Endothelial cell of umbilical vein (primary cell): ENCODE data around the gene PRKAG1. TPM values are rescaled to one million over a fixed set of nuclear protein-coding genes. Genes with fewer than 3 reads are reported as not detected.

Experiments
- BruUV-seq: library from RNA; stranded (reverse); fragments of 400-500 nt; replicated peaks from 2 replicates; lab custom pipeline; 2021; lab: Mats Ljungman, UMichigan
- CTCF ChIA-PET: fragments of 300-600, 350-600 bp; sonication (Branson Sonifier 250); formaldehyde crosslinking; loops from one replicate; lab custom pipeline; 2021; ENCODE audit warnings: antibody characterized with exemption, inconsistent platforms; lab: Charles Lee
- POLR2A ChIA-PET: fragments of 300-600, 350-600 bp; sonication (Branson Sonifier 250); formaldehyde crosslinking; loops from one replicate; lab custom pipeline; 2021; ENCODE audit warnings: antibody characterized with exemption, inconsistent platforms; lab: Charles Lee
- DNase-seq: peaks from one replicate; pipeline ENCODE4 v3.0.0-alpha.2; 2011; ENCODE audit warnings: low read depth, low spot score
- FAIRE-seq: peaks from 2 replicates; lab custom pipeline; 2011; peaks lifted over from hg19 to GRCh38; lab: Jason Lieb, UNC
- H2AFZ ChIP-seq: 2 replicates; pipeline ENCODE4 v1.6.0; 2012; ENCODE audit warnings: low read depth, low read length, control low read depth, inconsistent platforms
- H3K27ac ChIP-seq: 2 replicates; pipeline ENCODE4 v1.5.1; 2011; ENCODE audit warnings: low read depth, mild to moderate bottlenecking, control low read depth, low read length, moderate library complexity; ENCODE audit not compliant: insufficient read depth
- H3K27me3 ChIP-seq, 2 experiments: 2 replicates each; pipeline versions ENCODE4 v1.6.0 to v1.6.1; 2011; ENCODE audit warnings: low read length in 2 of 2, mixed read lengths in 1 of 2; ENCODE audit not compliant: control insufficient read depth in 2 of 2, insufficient read depth in 2 of 2
- H3K36me3 ChIP-seq, 2 experiments: 2 replicates in 1 of 2; 3 replicates in 1 of 2; pipeline ENCODE4 v1.5.1; 2011; ENCODE audit warnings: low read length in 2 of 2, mild to moderate bottlenecking in 1 of 2, moderate library complexity in 1 of 2; ENCODE audit not compliant: control insufficient read depth in 2 of 2, insufficient read depth in 2 of 2; ENCODE audit errors: extremely low read depth in 1 of 2
- H3K4me1 ChIP-seq: 3 replicates; pipeline ENCODE4 v1.5.1; 2011; ENCODE audit warnings: mild to moderate bottlenecking, low read length; ENCODE audit not compliant: control insufficient read depth, insufficient read depth; ENCODE audit errors: extremely low read depth
- H3K4me2 ChIP-seq: 2 replicates; pipeline ENCODE4 v1.6.1; 2011; ENCODE audit warnings: low read length, control low read depth, mixed read lengths; ENCODE audit not compliant: insufficient read depth
- H3K4me3 ChIP-seq, 3 experiments: fragments of 200-600 bp in 1 of 3; sonication (generic), shearing (Covaris generic) in 1 of 3; replicated peaks in 1 of 3; 2 replicates each; pipeline ENCODE4 v1.5.1; 2011 to 2016; ENCODE audit warnings: control low read depth in 3 of 3, low read length in 3 of 3, mild to moderate bottlenecking in 2 of 3, inconsistent platforms in 1 of 3, low read depth in 1 of 3, moderate library complexity in 1 of 3; ENCODE audit not compliant: insufficient read depth in 1 of 3
- H3K79me2 ChIP-seq: 2 replicates; pipeline ENCODE4 v1.6.0; 2012; ENCODE audit warnings: low read length, inconsistent platforms; ENCODE audit not compliant: control insufficient read depth, insufficient read depth
- H3K9ac ChIP-seq: replicated peaks from 2 replicates; pipeline ENCODE3; 2011; ENCODE audit warnings: low read length, control low read depth; ENCODE audit not compliant: insufficient read depth; ENCODE audit errors: extremely low read depth
- H3K9me1 ChIP-seq: replicated peaks from 3 replicates; pipeline ENCODE4 v1.6.0; 2011; ENCODE audit warnings: mild to moderate bottlenecking, low read length; ENCODE audit not compliant: control insufficient read depth, insufficient read depth; ENCODE audit errors: extremely low read depth
- H3K9me3 ChIP-seq: replicated peaks from 2 replicates; pipeline ENCODE4 v1.5.1; 2012; ENCODE audit warnings: low read length, inconsistent platforms; ENCODE audit not compliant: control insufficient read depth, insufficient read depth
- H4K20me1 ChIP-seq: replicated peaks from 2 replicates; pipeline ENCODE3; 2011; ENCODE audit warnings: mild to moderate bottlenecking, low read length; ENCODE audit not compliant: control insufficient read depth, insufficient read depth; ENCODE audit errors: extremely low read depth
- EZH2 ChIP-seq: IDR thresholded peaks from 2 replicates; pipeline ENCODE4 v1.6.1; 2012; ENCODE audit warnings: borderline replicate concordance, low read depth, mild to moderate bottlenecking, moderate library complexity, low read length, inconsistent platforms; ENCODE audit not compliant: severe bottlenecking
- GATA2 ChIP-seq: IDR thresholded peaks from 2 replicates; pipeline ENCODE4 v1.7.0; 2011; ENCODE audit warnings: low read depth, mild to moderate bottlenecking, moderate library complexity, mixed read lengths, low read length; ENCODE audit not compliant: insufficient read length, insufficient read depth
- JUN ChIP-seq: IDR thresholded peaks from 2 replicates; pipeline ENCODE4 v1.6.1; 2011; ENCODE audit warnings: borderline replicate concordance, low read depth; ENCODE audit not compliant: insufficient read length, insufficient read depth
- dilution Hi-C: fragments of 300-500 bp; cut with MboI; formaldehyde crosslinking; loops from one replicate; pipeline ENCODE4 v1.15.0; 2019; ENCODE audit warnings: low sequenced_read_pairs; ENCODE audit not compliant: extremely low pct_ligation_motif_present
- intact Hi-C: fragments of 100-400 bp; cut with micrococcal nuclease; formaldehyde crosslinking; loops from one replicate; pipeline ENCODE4 v1.10.0; 2022
- polyA plus RNA-seq, 4 experiments: library from polyadenylated mRNA; depleted of rRNA in 3 of 4; stranded (reverse) in 3 of 4; unstranded in 1 of 4; fragments of >200 nt; gene quantifications; 2 replicates each; pipeline versions ENCODE4 v1.2.1 to v1.2.3, GENCODE V29; 2011 to 2012; ENCODE audit warnings: missing spikeins in 1 of 4
- total RNA-seq: library from RNA; stranded (reverse); gene quantifications from 2 replicates; pipeline ENCODE4 v1.2.3, GENCODE V29; 2021
- TF ChIP-seq, protein P1 (sequence below), 2 donors: IDR thresholded peaks; 1 replicate in 1 of 2; 2 replicates in 1 of 2; pipeline ENCODE4 v1.5.1; 2011; ENCODE audit warnings: low read length in 2 of 2, mild to moderate bottlenecking in 2 of 2, moderate library complexity in 2 of 2, control low read depth in 1 of 2, inconsistent platforms in 1 of 2, low read depth in 1 of 2; ENCODE audit not compliant: insufficient read depth in 1 of 2; ENCODE audit errors: extremely low read depth in 1 of 2
- TF ChIP-seq, protein P2 (sequence below): IDR thresholded peaks from 2 replicates; pipeline ENCODE4 v1.6.1; 2011; ENCODE audit not compliant: insufficient read depth, insufficient read length

Gene PRKAG1
- total and polyA plus RNA-seq, 2 donors (not counting 3 experiments of a cell fraction or from before 2014, with no cell fraction given) = 52.1 to 54.9 TPM

DNA sequence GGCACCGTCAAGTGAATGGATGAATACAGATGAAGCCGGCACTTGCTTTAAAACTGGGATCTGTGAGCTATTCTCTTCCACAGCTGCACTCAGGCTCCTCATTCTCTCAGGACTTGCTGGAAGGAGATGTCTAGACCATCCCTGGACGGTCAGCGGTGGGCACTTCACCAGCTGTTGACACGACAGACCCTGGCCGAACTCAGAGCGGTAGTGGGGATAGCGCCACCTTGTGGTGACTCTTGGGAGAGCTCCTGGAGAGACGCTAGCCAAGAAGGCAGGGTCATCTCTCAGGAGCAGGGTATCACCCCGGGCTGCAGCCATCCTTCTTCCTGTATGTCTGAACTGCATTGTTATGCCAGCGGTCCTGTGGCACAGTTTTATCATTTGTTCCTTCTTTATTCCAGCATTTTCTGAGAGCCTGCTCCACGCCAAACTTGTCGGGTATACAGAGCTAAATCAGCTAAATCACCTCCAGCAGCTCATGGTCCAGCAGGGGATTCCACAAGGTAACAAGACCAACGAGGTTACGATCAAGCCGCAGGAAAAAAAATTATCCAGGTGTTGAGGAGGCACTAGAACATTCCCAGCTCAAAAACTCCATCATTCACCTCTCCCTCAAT is 30.4 kb downstream of the PRKAG1 start:
- POLR2A ChIA-PET = no interaction called here
- Histone ChIP-seq H3K9me3 (no peaks in the 10 kb centered on the region), H3K4me3 (no peak overlapping the region), H3K79me2 (no peaks in the 10 kb centered on the region), H3K27me3 (peaks cover 53 to 60% of the 10 kb centered on the region in 2 experiments), H3K9ac (no peak overlapping the region), H3K9me1 (no peaks in the 10 kb centered on the region), H3K4me2 (no peak overlapping the region), H3K4me1 (no peaks in the 10 kb centered on the region), H3K36me3 (no peaks in the 10 kb centered on the region), H2AFZ (no peak overlapping the region), H4K20me1 (no peaks in the 10 kb centered on the region), H3K27ac (no peak overlapping the region)
- no TSS peak for BruUV-seq
- peak; percentile 61 for DNase-seq
- CTCF ChIA-PET = interaction anchor here (0.5 to 2.5 kb wide), 46 partner anchors 10 to 226 kb away, joined by 3 to 125 read pairs (median 5); partner anchors contain the start of genes ARF3, DDN, DDX23 and FKBP11
- TF ChIP-seq EZH2 = no peak
- no peak for TF ChIP-seq JUN
- TF ChIP-seq GATA2 = no peak
- TF ChIP-seq, protein P1, sequence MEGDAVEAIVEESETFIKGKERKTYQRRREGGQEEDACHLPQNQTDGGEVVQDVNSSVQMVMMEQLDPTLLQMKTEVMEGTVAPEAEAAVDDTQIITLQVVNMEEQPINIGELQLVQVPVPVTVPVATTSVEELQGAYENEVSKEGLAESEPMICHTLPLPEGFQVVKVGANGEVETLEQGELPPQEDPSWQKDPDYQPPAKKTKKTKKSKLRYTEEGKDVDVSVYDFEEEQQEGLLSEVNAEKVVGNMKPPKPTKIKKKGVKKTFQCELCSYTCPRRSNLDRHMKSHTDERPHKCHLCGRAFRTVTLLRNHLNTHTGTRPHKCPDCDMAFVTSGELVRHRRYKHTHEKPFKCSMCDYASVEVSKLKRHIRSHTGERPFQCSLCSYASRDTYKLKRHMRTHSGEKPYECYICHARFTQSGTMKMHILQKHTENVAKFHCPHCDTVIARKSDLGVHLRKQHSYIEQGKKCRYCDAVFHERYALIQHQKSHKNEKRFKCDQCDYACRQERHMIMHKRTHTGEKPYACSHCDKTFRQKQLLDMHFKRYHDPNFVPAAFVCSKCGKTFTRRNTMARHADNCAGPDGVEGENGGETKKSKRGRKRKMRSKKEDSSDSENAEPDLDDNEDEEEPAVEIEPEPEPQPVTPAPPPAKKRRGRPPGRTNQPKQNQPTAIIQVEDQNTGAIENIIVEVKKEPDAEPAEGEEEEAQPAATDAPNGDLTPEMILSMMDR (IDR thresholded peaks at IDR 0.05; ENCODE audit: extremely low read depth in 1 of 2, insufficient read depth in 1 of 2, low read depth in 1 of 2, low read length in 2 of 2) = peak; percentile 92 to 93
- TF ChIP-seq, protein P2, sequence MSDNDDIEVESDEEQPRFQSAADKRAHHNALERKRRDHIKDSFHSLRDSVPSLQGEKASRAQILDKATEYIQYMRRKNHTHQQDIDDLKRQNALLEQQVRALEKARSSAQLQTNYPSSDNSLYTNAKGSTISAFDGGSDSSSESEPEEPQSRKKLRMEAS = no peak
- FAIRE-seq = peak; percentile 67
- intact Hi-C loops = loop anchor here (2.0 to 5.0 kb wide), 2 partner anchors 13 to 66 kb away; no protein-coding TSS in a partner anchor
- dilution Hi-C loops = no loop called here
